ENCODE data around the gene PFKFB2.
A peak's percentile ranks its signal among the peaks of the same experiment; 100 is the strongest.

Gene PFKFB2

GRCh38 chr1:207048041-207048440 is 5.0 kb upstream of the PFKFB2 start:
- no peaks in the 10 kb centered on the region for H3K9me3 ChIP-seq (ENCODE audit: control insufficient read depth, low read depth, low read length)
- peaks cover 36% of the 10 kb centered on the region for H3K36me3 ChIP-seq (ENCODE audit: control insufficient read depth, low read depth, low read length)
- H3K4me3 ChIP-seq (ENCODE audit: low read length): no peak overlapping the region
- peaks cover 11% of the 10 kb centered on the region for H3K4me1 ChIP-seq (ENCODE audit: control insufficient read depth, low read depth, low read length)
- H3K9ac ChIP-seq (ENCODE audit: low read length): no peak overlapping the region
- no peaks in the 10 kb centered on the region for H3K27me3 ChIP-seq (ENCODE audit: control insufficient read depth, insufficient read depth, low read length)
- no peak overlapping the region for H3K27ac ChIP-seq (ENCODE audit: low read length)

GRCh38 chr1:207049054-207049453 is 4.0 kb upstream of the PFKFB2 start:
- no peak overlapping the region for H3K9ac ChIP-seq (ENCODE audit: low read length)
- no peaks in the 10 kb centered on the region for H3K9me3 ChIP-seq (ENCODE audit: control insufficient read depth, low read depth, low read length)
- no peaks in the 10 kb centered on the region for H3K27me3 ChIP-seq (ENCODE audit: control insufficient read depth, insufficient read depth, low read length)
- peaks cover 11% of the 10 kb centered on the region for H3K4me1 ChIP-seq (ENCODE audit: control insufficient read depth, low read depth, low read length)
- H3K27ac ChIP-seq (ENCODE audit: low read length): no peak overlapping the region
- H3K36me3 ChIP-seq (ENCODE audit: control insufficient read depth, low read depth, low read length): peaks cover 36% of the 10 kb centered on the region
- H3K4me3 ChIP-seq (ENCODE audit: low read length): peak overlapping the region; percentile 96

GRCh38 chr1:207049514-207049913 is 3.6 kb upstream of the PFKFB2 start:
- no peak overlapping the region for H3K27ac ChIP-seq (ENCODE audit: low read length)
- H3K4me1 ChIP-seq (ENCODE audit: control insufficient read depth, low read depth, low read length): peaks cover 11% of the 10 kb centered on the region
- peaks cover 36% of the 10 kb centered on the region for H3K36me3 ChIP-seq (ENCODE audit: control insufficient read depth, low read depth, low read length)
- no peaks in the 10 kb centered on the region for H3K27me3 ChIP-seq (ENCODE audit: control insufficient read depth, insufficient read depth, low read length)
- peak overlapping the region; percentile 92 for H3K9ac ChIP-seq (ENCODE audit: low read length)
- H3K9me3 ChIP-seq (ENCODE audit: control insufficient read depth, low read depth, low read length): no peaks in the 10 kb centered on the region
- H3K4me3 ChIP-seq (ENCODE audit: low read length): peak overlapping the region; percentile 96

GRCh38 chr1:207049974-207050391 is 3.1 kb upstream of the PFKFB2 start:
- H3K4me3 ChIP-seq (ENCODE audit: low read length): peak overlapping the region; percentile 96
- H3K27ac ChIP-seq (ENCODE audit: low read length): peak overlapping the region; percentile 79
- H3K9ac ChIP-seq (ENCODE audit: low read length): peak overlapping the region; percentile 92
- peaks cover 33% of the 10 kb centered on the region for H3K36me3 ChIP-seq (ENCODE audit: control insufficient read depth, low read depth, low read length)
- no peaks in the 10 kb centered on the region for H3K9me3 ChIP-seq (ENCODE audit: control insufficient read depth, low read depth, low read length)
- peaks cover 11% of the 10 kb centered on the region for H3K4me1 ChIP-seq (ENCODE audit: control insufficient read depth, low read depth, low read length)
- no peaks in the 10 kb centered on the region for H3K27me3 ChIP-seq (ENCODE audit: control insufficient read depth, insufficient read depth, low read length)

- Histone ChIP-seq H3K9ac (ENCODE audit: low read length) (peak overlapping the region; percentile 92), H3K27me3 (ENCODE audit: control insufficient read depth, insufficient read depth, low read length) (no peaks in the 10 kb centered on the region), H3K9me3 (ENCODE audit: control insufficient read depth, low read depth, low read length) (no peaks in the 10 kb centered on the region), H3K4me3 (ENCODE audit: low read length) (peak overlapping the region; percentile 96), H3K27ac (ENCODE audit: low read length) (peak overlapping the region; percentile 79), H3K4me1 (ENCODE audit: control insufficient read depth, low read depth, low read length) (peaks cover 11% of the 10 kb centered on the region), H3K36me3 (ENCODE audit: control insufficient read depth, low read depth, low read length) (peaks cover 30% of the 10 kb centered on the region)
These were observed 2.4 kb upstream of the PFKFB2 start for GRCh38 chr1:207050480-207051190.

GRCh38 chr1:207051191-207051943 is 1.7 kb upstream of the PFKFB2 start, which contains the start of gene YOD1:
Gene YOD1, minus strand, starts transcription at chr1:207051208. Its CDS starts 178 bp downstream, at chr1:207051030.
- H3K4me3 ChIP-seq (ENCODE audit: low read length): peak within 1 kb of the TSS; percentile 96

GRCh38 chr1:207054491-207054890 is 1.4 kb downstream of the PFKFB2 start:
- H3K9ac ChIP-seq (ENCODE audit: low read length): no peak overlapping the region
- H3K27ac ChIP-seq (ENCODE audit: low read length): no peak overlapping the region
- no peaks in the 10 kb centered on the region for H3K27me3 ChIP-seq (ENCODE audit: control insufficient read depth, insufficient read depth, low read length)
- peaks cover under 1% of the 10 kb centered on the region for H3K36me3 ChIP-seq (ENCODE audit: control insufficient read depth, low read depth, low read length)
- H3K4me3 ChIP-seq (ENCODE audit: low read length): no peak overlapping the region
- H3K9me3 ChIP-seq (ENCODE audit: control insufficient read depth, low read depth, low read length): no peaks in the 10 kb centered on the region
- H3K4me1 ChIP-seq (ENCODE audit: control insufficient read depth, low read depth, low read length): peaks cover 14% of the 10 kb centered on the region

More at GRCh38 chr1:207051191-207051943, 1.7 kb upstream of the PFKFB2 start, which contains the start of gene YOD1:
- Histone ChIP-seq H3K36me3 (ENCODE audit: control insufficient read depth, low read depth, low read length) (peaks cover 29% of the 10 kb centered on the region), H3K27me3 (ENCODE audit: control insufficient read depth, insufficient read depth, low read length) (no peaks in the 10 kb centered on the region), H3K9ac (ENCODE audit: low read length) (peak within 1 kb of the TSS; percentile 92), H3K4me1 (ENCODE audit: control insufficient read depth, low read depth, low read length) (peaks cover 11% of the 10 kb centered on the region), H3K27ac (ENCODE audit: low read length) (peak within 1 kb of the TSS; percentile 79), H3K9me3 (ENCODE audit: control insufficient read depth, low read depth, low read length) (no peaks in the 10 kb centered on the region)

GRCh38 chr1:207055386-207056001 is 2.4 kb downstream of the PFKFB2 start:
- no peak overlapping the region for H3K4me3 ChIP-seq (ENCODE audit: low read length)
- no peaks in the 10 kb centered on the region for H3K9me3 ChIP-seq (ENCODE audit: control insufficient read depth, low read depth, low read length)
- H3K4me1 ChIP-seq (ENCODE audit: control insufficient read depth, low read depth, low read length): peaks cover 10% of the 10 kb centered on the region
- no peaks in the 10 kb centered on the region for H3K27me3 ChIP-seq (ENCODE audit: control insufficient read depth, insufficient read depth, low read length)
- no peak overlapping the region for H3K27ac ChIP-seq (ENCODE audit: low read length)
- H3K36me3 ChIP-seq (ENCODE audit: control insufficient read depth, low read depth, low read length): no peaks in the 10 kb centered on the region
- H3K9ac ChIP-seq (ENCODE audit: low read length): no peak overlapping the region

- Histone ChIP-seq H3K4me1 (ENCODE audit: control insufficient read depth, low read depth, low read length) (peaks cover 5% of the 10 kb centered on the region), H3K36me3 (ENCODE audit: control insufficient read depth, low read depth, low read length) (no peaks in the 10 kb centered on the region)
These were observed 3.6 kb downstream of the PFKFB2 start for GRCh38 chr1:207056673-207057072.

GRCh38 chr1:207058252-207058651 is 5.2 kb downstream of the PFKFB2 start:
- H3K27ac ChIP-seq (ENCODE audit: low read length): no peak overlapping the region

More at GRCh38 chr1:207056673-207057072, 3.6 kb downstream of the PFKFB2 start:
- Histone ChIP-seq H3K4me3 (ENCODE audit: low read length) (no peak overlapping the region), H3K9ac (ENCODE audit: low read length) (no peak overlapping the region), H3K27me3 (ENCODE audit: control insufficient read depth, insufficient read depth, low read length) (no peaks in the 10 kb centered on the region), H3K27ac (ENCODE audit: low read length) (no peak overlapping the region), H3K9me3 (ENCODE audit: control insufficient read depth, low read depth, low read length) (no peaks in the 10 kb centered on the region)

More at GRCh38 chr1:207058252-207058651, 5.2 kb downstream of the PFKFB2 start:
- Histone ChIP-seq H3K9ac (ENCODE audit: low read length) (no peak overlapping the region), H3K4me3 (ENCODE audit: low read length) (no peak overlapping the region), H3K4me1 (ENCODE audit: control insufficient read depth, low read depth, low read length) (peaks cover 5% of the 10 kb centered on the region), H3K36me3 (ENCODE audit: control insufficient read depth, low read depth, low read length) (peaks cover 15% of the 10 kb centered on the region), H3K9me3 (ENCODE audit: control insufficient read depth, low read depth, low read length) (no peaks in the 10 kb centered on the region), H3K27me3 (ENCODE audit: control insufficient read depth, insufficient read depth, low read length) (no peaks in the 10 kb centered on the region)

All from iPS-18a (cell line).